SHP77 treated with DMSO at 0.1 percent for 48 hours (cell line): ENCODE data around the gene OR51S1.
"Not testable (repeated sequence)": the region's sequence is repeated elsewhere in the genome, so short reads cannot be mapped to it uniquely, and the experiment has no call there.

ENCODE experiments used
- DNase-seq: peaks from one replicate; lab custom pipeline; 2025; lab: John Stamatoyannopoulos, UW

The OR51S1 gene

GRCh38 chr11:4808476-4808875, 40.5 kb downstream of the OR51S1 start:
- DNase-seq, result no peak

DNA sequence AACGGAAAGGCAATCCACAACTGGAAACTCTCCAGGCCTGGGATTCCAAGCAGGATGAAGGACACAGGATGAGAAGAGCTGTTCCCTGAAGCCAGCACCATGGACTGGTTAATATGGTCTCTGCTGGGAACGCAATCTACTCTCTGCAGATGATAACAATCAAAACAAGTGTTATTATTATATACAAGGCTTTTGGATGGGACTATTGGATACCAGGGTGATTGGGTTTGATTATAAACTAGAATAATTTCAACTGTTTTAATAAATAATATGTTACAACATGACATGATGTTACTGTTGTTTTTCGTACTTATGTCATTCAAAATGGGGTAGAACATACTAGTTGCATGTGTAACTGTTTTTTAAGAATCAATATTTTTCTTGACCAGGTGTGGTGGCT, 44.7 kb downstream of the OR51S1 start, which contains the start of gene OR52R1:
TSS of gene OR52R1 (minus strand) at position 101 of the 400 bp plus-strand sequence. CDS start at position 101, 0 bp downstream.
- no peak for DNase-seq

DNA sequence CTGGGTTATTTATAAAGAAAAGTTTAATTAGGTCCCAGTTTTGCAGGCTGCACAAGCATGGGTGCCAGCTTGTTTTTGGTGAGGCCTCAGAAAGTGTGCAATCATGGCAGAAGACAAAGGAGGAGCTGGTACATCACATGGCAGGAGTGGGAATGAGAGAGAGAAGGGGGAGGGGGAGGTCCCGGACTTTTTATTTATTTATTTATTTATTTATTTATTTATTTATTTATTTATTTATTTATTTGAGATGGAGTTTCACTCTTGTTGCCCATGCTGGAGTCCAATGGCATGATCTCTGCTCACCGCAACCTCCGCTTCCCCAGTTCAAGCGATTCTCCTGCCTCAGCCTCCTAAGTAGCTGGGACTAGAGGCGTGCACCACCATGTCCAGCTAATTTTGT, 47.7 kb downstream of the OR51S1 start:
- DNase-seq, result not testable (repeated sequence)

DNA sequence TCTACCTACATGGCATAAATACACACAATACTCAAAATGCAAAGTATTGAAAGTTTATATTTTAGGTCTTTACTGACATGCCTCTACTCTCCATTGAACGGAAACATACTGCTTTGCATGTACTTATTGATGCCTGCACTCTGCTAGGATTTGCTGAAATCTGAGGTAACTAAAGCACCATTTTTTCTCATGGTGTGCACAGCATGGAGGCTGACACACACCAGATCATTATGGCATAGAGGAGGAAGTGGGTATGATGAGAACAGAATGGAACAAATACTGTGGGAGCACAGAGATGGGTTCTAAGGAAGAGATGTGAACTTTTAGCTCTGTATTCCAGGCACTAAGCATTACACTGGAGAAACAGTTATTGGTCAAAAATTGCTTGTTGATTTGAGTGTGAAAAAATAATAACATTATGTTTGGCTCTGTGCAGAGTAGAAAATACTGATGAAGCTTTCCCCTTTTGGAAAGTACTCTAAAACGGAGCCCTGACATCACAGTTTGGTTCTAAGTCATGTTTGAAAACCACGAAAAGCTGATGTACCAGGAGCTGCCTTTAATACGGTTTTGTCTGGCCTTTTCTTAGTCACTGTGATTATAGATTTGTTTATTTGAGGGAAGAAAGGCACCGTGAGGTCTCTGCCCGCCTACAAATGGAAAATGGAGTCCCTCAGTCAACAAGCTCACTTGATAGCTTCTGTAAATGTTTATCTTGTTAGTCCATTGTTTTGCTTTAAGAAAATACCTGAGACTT, 50.4 kb downstream of the OR51S1 start:
- no peak for DNase-seq
